Measurements from ENCODE around the gene RPS15. TPM values are rescaled to one million over a fixed set of nuclear protein-coding genes. Genes with fewer than 3 reads are reported as not detected.

The RPS15 gene
- total and polyA plus RNA-seq, 9 of the 15 experiments (the other 6 are each of a cell fraction or from before 2014, with no cell fraction given) = 605 to 2,791 (median 957) TPM

GRCh38 chr19:1406774-1407527, 31.2 kb upstream of the RPS15 start (continued):
- peak; percentile 96 for TF ChIP-seq ZNF175 (CRISPR knock-in tag; IDR thresholded peaks at IDR 0.05; ENCODE audit: low read depth)
- peak; percentile 89; the same call in 1 of the 2 replicates for TF ChIP-seq KLF13 (tag; IDR thresholded peaks at IDR 0.05; ENCODE audit: borderline replicate concordance, low read depth)
- peak; percentile 48; the same call in 1 of the 2 replicates for TF ChIP-seq KLF1 (tag; IDR thresholded peaks at IDR 0.05)
- TF ChIP-seq ELF1 (tag; IDR thresholded peaks at IDR 0.05) = peak; percentile 81; the same call in 1 of the 2 replicates
- no peak for TF ChIP-seq PHB (CRISPR knock-in tag; IDR thresholded peaks at IDR 0.05)
- peak; percentile 69 for TF ChIP-seq DPF2 (IDR thresholded peaks at IDR 0.05)
- peak; percentile 68; the same call in 1 of the 2 replicates for TF ChIP-seq CBX1 (IDR thresholded peaks at IDR 0.05; ENCODE audit: low read depth)
- TF ChIP-seq FOSL1 (tag; conservative IDR thresholded peaks at IDR 0.05) = peak; percentile 72
- TF ChIP-seq ZBTB17 (CRISPR knock-in tag; IDR thresholded peaks at IDR 0.05) = peak; percentile 82; the same call in 1 of the 2 replicates
- peak; percentile 80; the same call in 1 of the 2 replicates for TF ChIP-seq NR3C1 (CRISPR knock-in tag; IDR thresholded peaks at IDR 0.05)
- peak; percentile 81; the same call in 1 of the 2 replicates for TF ChIP-seq HDAC8 (tag; IDR thresholded peaks at IDR 0.05)
- TF ChIP-seq CBX3 (IDR thresholded peaks at IDR 0.05; ENCODE audit: borderline replicate concordance in 1 of 2, low read length in 2 of 2) = peak in 1 of 2 experiments; percentile 82; a peak in 1 of 3 replicates
- peak; percentile 72; the same call in 1 of the 2 replicates for TF ChIP-seq FOXJ2 (tag; IDR thresholded peaks at IDR 0.05)
- TF ChIP-seq, protein P1, sequence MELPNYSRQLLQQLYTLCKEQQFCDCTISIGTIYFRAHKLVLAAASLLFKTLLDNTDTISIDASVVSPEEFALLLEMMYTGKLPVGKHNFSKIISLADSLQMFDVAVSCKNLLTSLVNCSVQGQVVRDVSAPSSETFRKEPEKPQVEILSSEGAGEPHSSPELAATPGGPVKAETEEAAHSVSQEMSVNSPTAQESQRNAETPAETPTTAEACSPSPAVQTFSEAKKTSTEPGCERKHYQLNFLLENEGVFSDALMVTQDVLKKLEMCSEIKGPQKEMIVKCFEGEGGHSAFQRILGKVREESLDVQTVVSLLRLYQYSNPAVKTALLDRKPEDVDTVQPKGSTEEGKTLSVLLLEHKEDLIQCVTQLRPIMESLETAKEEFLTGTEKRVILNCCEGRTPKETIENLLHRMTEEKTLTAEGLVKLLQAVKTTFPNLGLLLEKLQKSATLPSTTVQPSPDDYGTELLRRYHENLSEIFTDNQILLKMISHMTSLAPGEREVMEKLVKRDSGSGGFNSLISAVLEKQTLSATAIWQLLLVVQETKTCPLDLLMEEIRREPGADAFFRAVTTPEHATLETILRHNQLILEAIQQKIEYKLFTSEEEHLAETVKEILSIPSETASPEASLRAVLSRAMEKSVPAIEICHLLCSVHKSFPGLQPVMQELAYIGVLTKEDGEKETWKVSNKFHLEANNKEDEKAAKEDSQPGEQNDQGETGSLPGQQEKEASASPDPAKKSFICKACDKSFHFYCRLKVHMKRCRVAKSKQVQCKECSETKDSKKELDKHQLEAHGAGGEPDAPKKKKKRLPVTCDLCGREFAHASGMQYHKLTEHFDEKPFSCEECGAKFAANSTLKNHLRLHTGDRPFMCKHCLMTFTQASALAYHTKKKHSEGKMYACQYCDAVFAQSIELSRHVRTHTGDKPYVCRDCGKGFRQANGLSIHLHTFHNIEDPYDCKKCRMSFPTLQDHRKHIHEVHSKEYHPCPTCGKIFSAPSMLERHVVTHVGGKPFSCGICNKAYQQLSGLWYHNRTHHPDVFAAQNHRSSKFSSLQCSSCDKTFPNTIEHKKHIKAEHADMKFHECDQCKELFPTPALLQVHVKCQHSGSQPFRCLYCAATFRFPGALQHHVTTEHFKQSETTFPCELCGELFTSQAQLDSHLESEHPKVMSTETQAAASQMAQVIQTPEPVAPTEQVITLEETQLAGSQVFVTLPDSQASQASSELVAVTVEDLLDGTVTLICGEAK (IDR thresholded peaks at IDR 0.05) = peak; percentile 50; the same call in 1 of the 2 replicates
- TF ChIP-seq, protein P1 (CRISPR knock-in tag; IDR thresholded peaks at IDR 0.05) = no peak
- TF ChIP-seq ZNF143 (CRISPR knock-in tag; IDR thresholded peaks at IDR 0.05) = peak; percentile 90
- TF ChIP-seq ZBTB1 (CRISPR knock-in tag; IDR thresholded peaks at IDR 0.05; ENCODE audit: borderline replicate concordance, low read depth) = peak; percentile 83
- TF ChIP-seq CEBPB (tag; IDR thresholded peaks at IDR 0.05) = no peak
- no peak for TF ChIP-seq CC2D1A (IDR thresholded peaks at IDR 0.05)
- peak in 1 of 2 experiments; percentile 15; a peak in 1 of 4 replicates for TF ChIP-seq FOXK2 (conservative IDR thresholded peaks at IDR 0.05 in 1 of 2, IDR thresholded peaks at IDR 0.05 in 1 of 2; ENCODE audit: low read depth in 2 of 2)

Data from K562 (cell line).